ENCODE data around the gene DNAI1.
"Not testable (repeated sequence)": the region's sequence is repeated elsewhere in the genome, so short reads cannot be mapped to it uniquely, and the experiment has no call there.

The DNAI1 gene

DNA sequence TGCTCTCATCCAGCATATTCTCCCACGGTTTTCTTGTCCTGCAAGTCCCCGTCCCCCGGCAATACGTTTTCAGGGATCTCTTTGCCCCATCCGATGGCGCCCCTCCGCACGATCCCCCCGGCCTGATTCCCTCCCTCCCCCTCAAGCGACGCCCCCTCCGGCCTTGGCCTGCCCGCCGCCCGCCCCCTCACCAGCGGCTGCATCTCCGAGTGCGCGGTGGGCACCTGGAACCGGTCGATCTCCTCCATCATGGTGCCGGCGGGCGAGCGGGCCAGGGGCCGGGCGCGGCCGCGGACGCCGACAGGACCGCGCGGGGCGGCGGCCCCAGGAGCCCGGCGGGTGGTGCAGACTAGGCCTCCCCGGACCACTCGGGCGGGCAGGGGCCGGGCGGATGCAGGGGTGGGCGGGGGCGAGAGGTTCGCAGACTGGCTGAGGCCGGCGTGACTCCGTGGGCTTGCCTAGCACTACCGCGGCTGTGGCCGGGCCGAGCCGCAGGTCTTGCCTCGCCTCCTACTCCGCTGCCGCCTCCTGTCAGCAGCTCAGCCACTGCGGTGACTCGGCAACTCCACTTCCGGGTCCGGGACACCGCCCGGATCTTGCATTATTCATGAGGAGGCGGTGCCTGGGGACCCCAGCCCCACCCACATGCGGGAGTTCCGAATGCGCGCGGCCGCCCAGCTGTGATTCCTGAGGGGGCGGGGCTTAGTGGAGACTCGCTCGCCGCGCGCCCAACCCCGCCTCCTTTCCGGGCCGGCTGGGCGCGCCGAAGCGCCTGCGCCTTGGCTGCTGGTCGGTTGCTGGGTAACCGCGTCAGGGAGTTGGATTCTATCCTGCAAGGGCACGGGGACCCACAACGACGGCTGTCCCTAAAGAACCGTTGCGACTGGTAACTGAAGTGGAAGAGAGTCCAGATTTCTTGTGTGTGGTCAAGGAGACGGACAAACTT lies at the start of gene DNAI1, which contains the start of gene FAM219A:
DNAI1 (plus strand) TSS at position 793 of the 946 bp plus-strand sequence. CDS start 201 bp downstream, outside the sequence.
FAM219A (minus strand) TSS at position 558 of the 946 bp plus-strand sequence; CDS start at position 251, 307 bp downstream.
- peak; percentile 96 for DNase-seq (ENCODE audit: low read depth, low spot score)

DNA sequence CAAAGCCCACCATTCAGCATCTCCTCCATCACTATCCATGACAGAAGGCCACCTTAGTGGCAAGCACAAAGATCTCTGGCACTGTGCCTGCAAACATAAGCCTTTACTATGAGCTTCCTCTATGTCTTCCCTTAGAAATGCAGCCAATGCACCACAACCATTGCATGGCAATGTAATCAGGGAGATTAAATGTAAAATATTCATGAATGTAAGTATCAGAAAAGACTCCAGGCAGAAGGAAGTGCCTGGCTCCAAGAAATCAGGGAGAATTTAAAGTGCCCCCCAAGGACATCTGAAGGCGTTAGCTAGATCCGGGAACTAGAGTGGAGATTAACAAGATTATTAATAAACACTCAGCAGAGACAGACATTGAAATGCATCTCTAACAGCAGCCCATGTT lies 49.5 kb upstream of the DNAI1 start:
- DNase-seq (ENCODE audit: low read depth, low spot score): no peak

DNA sequence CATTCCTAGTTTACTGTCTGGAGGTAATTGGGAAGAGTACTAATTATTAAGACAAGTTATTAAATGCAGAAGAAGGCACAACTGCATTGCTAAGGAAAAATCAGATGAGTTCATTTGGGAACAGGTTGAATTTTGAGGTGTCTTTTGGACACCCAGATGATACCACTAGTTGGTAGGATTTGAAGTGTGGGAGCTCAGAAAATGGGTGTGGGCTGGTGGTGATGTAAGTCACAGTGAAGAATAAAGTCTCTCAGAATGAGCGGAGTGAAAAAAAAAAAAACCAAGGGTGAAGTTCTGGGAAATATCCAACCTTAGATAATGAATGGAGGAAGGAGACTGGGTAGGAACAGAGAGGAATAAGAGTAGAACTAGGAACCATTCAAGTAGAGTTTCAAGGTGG lies 46.3 kb upstream of the DNAI1 start:
- no peak for DNase-seq (ENCODE audit: low read depth, low spot score)

DNA sequence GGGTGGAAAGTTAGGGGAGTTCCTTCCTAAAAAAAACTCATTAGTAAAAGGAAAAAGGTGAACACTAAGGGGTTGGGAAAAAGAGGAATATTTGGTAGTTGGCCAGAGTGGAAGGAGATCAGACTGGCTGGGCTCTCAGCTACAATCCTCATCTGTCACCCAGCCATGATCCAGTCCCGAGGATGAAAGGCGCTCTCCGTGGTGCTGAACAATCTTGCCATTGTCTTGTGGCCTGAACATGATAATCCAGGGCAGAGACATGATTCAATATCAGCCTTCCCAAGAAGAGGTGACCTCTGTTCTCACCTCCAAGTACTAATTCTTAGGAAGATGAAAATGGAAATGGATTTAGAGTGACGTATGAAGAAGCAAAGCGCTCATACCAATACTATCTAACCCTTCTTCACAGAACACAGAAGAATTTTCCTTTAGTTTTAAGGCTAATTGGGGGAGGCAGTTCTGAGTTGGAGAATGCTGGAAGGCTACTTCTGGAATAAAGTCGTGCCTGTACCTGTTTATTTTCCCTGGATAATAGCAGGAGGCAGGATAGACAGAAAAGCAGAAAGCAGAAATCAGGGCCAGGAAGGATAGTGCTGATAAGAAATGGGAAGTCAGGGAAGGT lies 45.3 kb upstream of the DNAI1 start:
- DNase-seq (ENCODE audit: low read depth, low spot score): no peak

DNA sequence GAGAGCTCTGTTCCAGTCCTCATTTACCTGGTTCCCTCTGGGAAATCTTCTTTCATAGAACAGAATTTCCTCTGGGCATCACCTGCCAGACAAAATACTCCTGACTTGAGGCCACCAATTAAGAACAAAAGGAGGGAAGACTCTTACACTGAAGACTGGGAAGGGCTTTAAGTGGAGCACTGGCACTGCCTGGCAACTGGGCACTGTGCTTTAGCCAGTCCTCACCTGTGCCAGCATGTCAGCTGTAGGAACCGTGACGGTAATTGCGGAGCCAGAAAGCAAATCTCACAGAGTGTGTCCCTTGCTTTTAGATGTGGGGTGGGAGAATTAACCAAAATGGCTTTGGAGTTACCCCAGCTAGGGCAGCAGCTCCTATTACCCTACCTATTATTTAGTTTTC lies 40.9 kb upstream of the DNAI1 start:
- DNase-seq (ENCODE audit: low read depth, low spot score): no peak

DNA sequence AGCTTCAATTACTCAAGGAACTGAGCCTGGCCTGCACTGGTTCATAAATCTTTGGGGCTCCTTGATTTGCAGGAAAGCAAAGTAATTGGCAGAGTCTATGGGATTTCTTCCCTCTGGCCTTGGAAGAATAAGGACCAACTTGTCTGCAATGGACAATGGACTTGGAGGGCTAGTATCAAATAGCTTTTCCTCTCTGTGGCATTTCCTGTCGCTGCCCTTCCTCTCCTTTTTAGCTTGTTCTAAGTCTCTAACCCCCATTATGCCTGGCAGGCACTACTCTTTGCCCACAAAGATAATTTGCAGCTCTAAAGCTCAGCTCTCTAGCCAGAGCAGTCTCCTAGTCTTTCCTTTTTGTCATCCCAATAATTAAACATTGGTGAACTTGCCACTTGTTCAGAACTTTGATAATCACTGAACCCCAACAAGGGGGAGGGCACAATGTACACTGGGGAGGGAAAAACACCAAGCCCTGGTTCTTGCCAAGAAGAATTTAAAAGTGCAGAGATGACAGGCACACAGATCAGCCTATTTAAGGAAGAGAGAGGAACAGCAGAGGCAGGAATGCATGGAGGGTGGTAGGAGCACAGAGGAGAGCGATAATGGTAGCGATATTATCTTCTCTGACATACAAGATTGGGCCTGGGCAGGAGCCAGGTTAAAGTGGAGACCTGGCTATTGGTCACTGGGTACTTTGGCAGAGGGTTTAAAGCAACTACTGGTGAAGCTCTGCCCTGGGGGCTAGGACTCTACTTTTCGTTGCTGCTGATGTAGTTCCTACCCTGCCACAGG lies 38.7 kb upstream of the DNAI1 start:
- no peak for DNase-seq (ENCODE audit: low read depth, low spot score)

DNA sequence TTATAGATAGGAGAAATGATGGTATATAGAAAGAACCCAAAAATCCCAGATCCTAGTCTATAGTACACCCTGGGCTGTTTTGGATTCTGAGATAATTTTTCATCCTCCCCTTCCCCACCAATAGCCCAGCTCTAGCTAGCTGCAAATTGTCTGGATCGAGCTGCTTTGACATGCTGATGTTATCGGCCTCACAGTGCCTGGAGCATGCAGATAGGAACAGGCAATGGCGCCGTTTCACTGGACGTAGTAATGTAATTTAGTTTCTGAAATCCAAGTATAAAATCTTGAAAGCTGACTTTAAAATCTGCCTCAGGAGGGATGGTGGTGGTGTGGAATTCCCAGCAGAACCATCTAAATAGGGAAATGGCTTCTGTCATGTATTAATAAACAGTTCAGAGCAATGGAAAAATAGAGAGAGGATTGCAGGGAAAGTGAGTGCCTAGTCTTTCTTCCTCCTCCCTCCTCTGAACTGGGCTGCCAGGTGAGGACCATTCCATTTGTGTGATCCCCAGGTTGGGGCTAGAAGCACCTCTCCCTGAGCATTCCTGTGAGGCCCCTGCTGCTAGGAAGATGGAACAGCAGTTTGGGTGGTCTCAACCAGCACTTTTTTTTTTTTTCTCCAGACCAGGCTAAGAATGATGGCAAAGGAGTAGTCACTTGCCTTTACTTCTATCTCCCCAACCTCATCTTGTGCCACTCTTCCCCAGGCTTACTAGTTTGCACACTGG lies 32.1 kb upstream of the DNAI1 start:
- no peak for DNase-seq (ENCODE audit: low read depth, low spot score)

DNA sequence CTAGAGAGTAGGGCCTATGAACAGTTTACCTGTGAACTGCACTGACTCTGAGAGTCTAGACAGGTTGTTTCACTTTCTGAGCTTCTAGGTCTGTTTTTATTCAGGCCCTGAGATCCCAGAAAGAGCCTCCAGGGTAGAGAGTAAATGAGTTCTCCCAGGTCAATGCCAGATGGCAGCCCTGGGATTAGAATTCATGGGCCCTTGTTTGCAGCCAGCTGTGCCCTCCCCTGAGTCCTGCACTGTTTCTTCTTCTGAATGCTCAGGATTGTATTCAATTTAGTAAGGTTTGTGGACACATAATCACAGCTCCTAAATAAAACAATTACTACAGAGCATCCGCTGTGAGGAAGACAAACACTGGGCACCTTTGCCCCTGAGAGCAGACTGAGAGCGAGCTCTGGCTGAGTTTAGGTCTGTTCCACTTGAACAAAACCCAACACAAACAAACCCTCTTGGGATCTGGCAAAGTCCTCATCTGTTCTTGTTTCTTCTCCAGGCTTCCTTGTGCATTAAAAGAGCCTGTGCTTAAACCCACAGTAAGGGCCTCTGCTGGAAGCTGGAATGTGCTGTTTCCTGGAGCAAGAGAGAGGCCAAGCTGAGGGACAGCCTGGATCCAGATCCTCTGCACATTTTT lies 30.2 kb upstream of the DNAI1 start:
- DNase-seq (ENCODE audit: low read depth, low spot score): peak; percentile 88

DNA sequence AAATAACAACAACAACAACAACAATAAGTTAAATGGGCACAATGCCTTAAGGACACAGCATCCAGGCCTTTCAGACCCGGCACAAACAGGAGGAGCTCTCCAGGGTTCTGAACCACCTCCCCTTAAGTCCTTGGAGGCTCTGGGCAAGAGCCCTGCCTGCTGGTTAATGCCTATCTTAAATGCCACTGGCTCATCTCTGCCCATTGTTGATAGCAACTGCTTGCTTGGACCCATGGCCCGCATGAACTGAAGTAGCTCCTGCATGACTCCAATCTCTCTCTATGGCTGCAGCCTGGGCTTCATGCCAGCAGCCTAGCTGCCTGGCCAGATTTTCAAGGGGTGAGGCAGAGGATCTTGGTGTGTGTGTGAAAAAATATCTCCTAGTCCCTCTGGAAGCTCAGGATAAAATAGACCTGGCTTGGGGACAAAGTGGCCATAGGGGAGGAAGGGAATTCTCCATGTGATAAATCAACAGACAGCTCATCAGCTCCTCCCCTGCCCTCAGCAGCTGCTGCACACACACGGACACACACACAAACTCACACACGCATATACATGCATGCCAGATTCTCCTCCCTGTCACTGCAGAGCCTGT lies 27.7 kb upstream of the DNAI1 start:
- DNase-seq (ENCODE audit: low read depth, low spot score): peak; percentile 57

DNA sequence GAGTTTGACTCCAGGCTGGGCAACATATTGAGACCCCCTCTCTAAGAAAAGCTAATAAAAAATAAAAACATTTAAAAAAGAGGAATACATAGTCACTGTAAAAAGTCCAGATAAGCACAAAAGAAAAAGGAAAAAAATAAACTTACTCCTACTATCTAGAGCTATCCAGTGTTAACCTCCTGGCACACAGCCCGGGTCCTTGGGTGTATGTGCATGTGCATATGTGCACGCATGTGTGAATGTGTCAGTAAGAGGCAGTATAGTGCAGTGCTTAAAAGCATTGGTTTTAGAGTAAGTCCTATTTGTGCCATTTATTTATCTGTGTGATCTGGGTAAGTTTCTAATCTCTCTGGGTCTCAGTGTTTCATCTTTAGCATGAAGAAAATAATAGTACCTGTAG lies 26.9 kb upstream of the DNAI1 start:
- DNase-seq (ENCODE audit: low read depth, low spot score): no peak

DNA sequence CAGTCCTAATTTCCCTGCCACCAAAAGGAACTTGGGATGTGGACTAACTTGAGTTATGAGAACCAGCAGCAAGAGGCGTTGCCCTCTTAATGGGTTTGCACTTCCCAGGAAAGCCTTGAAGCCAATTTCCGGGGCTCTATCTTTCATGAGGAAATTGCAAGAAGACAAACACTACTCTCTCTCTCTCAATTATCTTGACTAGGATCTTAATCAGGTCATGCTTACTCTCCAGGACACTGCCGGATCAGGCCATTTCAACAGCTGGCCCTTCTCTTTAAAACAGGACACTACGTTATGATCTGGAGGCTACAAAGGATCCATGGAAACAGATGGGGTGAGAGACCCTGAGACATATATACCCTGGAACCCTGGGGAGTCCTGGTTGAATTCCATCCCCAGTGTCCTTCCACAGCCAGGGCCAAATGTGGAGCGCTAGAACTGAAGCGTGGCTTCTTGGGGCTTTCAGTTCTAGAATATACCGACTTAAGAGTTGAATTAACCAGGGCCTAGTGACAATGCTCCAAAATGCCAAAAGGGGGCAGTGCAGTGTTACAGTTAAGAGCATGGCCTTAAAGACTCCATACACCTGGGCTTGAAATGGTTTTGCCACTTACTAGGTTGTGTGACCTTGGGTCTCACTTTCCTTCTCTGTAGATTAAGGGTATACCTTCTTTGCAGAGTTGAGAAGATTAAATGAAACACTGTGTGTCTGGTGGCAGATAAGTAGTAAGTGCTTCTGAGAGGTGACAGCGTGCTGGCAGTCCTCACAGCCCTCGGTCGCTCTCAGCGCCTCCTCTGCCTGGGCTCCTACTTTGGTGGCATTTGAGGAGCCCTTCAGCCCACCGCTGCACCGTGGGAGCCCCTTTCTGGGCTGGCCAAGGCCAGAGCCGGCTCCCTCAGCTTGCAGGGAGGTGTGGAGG lies 21.3 kb upstream of the DNAI1 start:
- peak; percentile 64 for DNase-seq (ENCODE audit: low read depth, low spot score)

DNA sequence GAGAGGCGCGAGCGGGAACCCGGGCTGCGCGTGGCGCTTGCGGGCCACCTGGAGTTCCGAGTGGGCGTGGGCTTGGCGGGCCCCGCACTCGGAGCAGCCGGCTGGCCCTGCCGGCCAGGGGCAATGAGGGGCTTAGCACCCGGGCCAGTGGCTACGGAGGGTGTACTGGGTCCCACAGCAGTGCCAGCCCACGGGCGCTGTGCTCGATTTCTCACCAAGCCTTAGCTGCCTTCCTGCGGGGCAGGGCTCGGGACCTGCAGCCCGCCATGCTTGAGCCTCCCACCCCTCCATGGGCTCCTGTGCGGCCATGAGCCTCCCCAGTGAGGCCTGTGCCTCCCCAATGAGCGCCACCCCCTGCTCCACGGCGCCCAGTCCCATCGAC lies 20.7 kb upstream of the DNAI1 start:
- not testable (repeated sequence) for DNase-seq (ENCODE audit: low read depth, low spot score)

DNA sequence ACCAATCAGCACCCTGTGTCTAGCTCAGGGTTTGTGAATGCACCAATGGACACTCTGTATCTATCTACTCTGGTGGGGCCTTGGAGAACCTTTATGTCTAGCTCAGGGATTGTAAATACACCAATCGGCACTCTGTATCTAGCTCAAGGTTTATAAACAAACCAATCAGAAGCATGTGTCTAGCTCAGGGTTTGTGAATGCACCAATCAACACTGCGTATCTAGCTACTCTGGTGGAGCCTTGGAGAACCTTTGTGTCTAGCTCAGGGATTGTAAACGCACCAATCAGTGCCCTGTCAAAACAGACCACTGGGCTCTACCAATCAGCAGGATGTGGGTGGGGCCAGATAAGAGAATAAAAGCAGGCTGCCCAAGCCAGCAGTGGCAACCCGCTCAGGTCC lies 20.1 kb upstream of the DNAI1 start:
- not testable (repeated sequence) for DNase-seq (ENCODE audit: low read depth, low spot score)

DNA sequence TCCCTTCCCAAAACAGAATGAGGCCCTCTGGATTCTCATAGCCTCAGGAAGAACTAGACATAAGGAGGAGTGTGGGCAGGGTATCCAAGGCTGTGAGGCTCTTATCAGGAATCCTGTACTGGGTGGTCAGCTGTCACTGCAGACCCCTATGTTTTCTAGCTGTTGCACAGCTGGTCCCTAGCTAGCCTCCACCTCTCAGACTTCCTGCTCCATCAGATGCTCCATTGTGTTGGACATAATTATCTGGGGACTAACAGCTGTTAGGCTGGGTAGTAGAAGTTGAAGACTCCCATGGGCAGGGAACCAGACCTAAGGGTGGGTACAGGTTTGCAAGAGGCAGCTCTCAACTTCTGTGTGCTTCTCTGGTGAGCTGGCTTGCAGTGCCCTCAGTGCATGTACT lies 18.6 kb upstream of the DNAI1 start:
- DNase-seq (ENCODE audit: low read depth, low spot score): no peak

DNA sequence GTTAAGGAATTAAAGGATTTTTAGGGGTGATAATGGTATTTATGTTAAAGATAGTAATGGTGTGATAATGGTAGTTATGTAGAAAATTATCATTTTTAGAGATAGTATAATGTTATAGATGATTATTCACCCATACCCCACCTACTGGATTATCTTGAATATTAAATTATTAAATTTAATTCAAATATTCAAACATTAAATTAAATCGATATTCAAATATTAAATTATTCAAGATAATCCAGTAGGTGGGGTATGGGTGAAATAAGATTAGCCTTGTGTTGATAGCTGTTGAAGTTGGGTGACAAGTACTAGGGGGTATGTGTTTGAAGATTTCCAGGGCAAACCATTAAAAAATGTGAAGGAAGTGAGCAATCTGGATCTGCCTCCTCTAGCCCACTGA lies 15.8 kb upstream of the DNAI1 start:
- no peak for DNase-seq (ENCODE audit: low read depth, low spot score)

DNA sequence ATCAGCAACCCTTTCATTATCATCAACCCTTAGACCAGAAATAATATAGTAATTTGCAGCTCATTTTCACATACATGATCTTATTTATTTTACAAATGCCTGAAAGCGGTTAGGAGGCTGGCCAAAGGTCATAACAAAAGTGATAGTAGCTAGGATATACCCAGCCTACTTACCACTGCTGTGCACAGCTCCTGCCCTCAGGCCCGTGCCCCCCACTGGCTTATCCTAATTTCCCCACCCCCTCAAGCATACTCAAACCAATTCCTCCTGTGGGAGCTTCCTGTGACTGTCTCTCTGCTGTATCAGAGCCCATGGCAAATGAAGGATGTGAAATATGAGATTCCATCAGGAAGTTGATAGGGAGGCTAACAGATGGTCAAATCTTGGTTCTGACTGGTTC lies 15.1 kb upstream of the DNAI1 start:
- DNase-seq (ENCODE audit: low read depth, low spot score): no peak

DNA sequence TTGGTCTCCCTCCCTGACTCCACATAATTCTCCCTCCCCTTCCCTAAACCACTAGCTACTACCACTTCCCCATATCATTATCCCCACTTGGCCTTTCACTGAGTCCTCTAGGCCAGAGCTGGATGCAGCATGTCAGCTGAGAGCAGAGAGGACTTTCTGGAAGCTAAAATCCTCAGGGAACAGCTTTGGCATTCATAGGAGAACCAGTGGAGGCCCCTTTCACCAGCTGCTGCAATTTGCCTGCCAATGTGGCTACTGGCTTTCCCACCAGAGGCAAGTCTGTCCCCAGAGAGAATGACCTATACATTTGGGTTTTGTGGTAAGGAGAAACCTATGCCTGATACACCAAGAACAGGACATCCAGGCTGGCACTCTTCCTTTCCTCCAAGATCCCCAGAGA lies 14.6 kb upstream of the DNAI1 start:
- no peak for DNase-seq (ENCODE audit: low read depth, low spot score)

DNA sequence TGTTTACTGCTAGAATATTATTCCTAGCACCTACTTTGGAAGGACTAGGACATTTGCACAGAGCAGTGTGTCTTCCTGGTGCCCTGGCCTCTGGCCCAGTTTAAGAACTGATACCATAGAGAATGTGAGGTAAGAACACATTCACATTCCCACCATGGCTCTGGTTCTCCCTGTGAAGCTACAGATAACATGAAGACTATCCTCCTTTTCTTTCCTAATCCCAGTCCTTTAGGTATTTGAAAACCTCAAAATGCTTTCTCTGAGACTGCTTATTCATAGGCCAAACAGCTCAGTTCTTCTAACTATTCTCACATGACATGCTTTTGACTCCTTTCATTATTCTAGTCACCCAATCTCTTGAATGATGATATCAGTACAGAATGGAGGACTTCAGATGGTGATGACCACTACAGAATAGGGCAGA lies 12.1 kb upstream of the DNAI1 start:
- DNase-seq (ENCODE audit: low read depth, low spot score): no peak

DNA sequence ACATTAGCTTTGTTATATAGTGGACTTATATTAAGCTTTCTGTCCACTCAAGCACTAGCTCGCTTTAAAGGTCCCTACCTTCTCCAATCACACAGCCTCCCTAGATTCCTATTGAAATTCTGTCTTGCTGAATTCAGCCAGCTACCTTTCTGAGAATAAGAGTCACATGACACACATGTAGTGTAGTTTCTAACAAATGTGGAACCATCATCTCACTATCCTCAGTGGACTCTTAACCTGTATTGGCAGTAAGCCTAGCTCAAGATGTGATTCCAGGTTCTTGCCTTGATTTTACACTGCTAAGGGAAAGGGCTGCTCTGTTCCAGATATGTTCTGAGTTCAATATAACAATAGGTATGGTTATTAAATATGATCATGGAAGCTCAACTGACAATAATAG lies 11.7 kb upstream of the DNAI1 start:
- DNase-seq (ENCODE audit: low read depth, low spot score): no peak
